ENCODE results near the gene GPC3.
"Not testable (repeated sequence)": the region's sequence is repeated elsewhere in the genome, so short reads cannot be mapped to it uniquely, and the experiment has no call there.

GPC3 gene

DNA sequence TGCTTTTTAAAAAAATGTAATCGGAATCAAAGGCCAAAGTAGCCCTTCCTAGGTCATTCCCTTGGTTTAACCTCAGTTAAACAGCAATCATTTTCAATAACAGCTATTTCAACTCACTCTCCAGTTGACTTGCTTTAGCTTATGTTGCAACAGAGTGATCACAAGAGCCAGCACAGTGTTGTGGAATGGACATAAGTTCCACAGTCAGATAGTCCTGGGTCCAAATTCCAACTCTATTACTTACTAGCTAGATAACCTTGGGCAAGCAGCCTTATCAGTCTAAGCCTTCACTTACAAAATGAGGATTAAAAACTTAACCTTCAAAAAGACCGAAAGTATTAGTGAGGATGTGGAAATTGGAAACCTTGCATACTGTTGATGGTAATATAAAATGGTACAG is 9.2 kb upstream of the GPC3 start:
- Histone ChIP-seq H3K27me3 (ENCODE audit: insufficient read depth, insufficient read length) (no peaks in the 10 kb centered on the region), H3K9me3 (ENCODE audit: insufficient read depth, low read length) (no peaks in the 10 kb centered on the region)
- TF ChIP-seq ZNF274 (IDR thresholded peaks at IDR 0.05; ENCODE audit: low read depth, low read length) (no peak), YY1 (IDR thresholded peaks at IDR 0.05; ENCODE audit: insufficient read depth, insufficient read length) (no peak), SUZ12 (IDR thresholded peaks at IDR 0.05; ENCODE audit: extremely low read depth, insufficient read depth, insufficient read length) (no peak)

GRCh38 chrX:133992882-133993281 is 7.5 kb upstream of the GPC3 start:
- Histone ChIP-seq H3K9ac (ENCODE audit: insufficient read length, low read depth) (no peak overlapping the region), H3K9me3 (ENCODE audit: insufficient read depth, low read length) (no peaks in the 10 kb centered on the region), H3K4me3 (ENCODE audit: insufficient read length, low read depth) (no peak overlapping the region), H3K27me3 (ENCODE audit: insufficient read depth, insufficient read length) (no peaks in the 10 kb centered on the region), H3K36me3 (ENCODE audit: insufficient read depth, insufficient read length, low read length) (no peaks in the 10 kb centered on the region), H3K4me1 (ENCODE audit: insufficient read depth, insufficient read length) (no peaks in the 10 kb centered on the region)
- DNase-seq (ENCODE audit: low read depth, low spot score), result no peak
- TF ChIP-seq ZNF274 (IDR thresholded peaks at IDR 0.05; ENCODE audit: low read depth, low read length) (no peak), YY1 (IDR thresholded peaks at IDR 0.05; ENCODE audit: insufficient read depth, insufficient read length) (no peak), SUZ12 (IDR thresholded peaks at IDR 0.05; ENCODE audit: extremely low read depth, insufficient read depth, insufficient read length) (no peak)

More for the DNA sequence above, 9.2 kb upstream of the GPC3 start:
- Histone ChIP-seq H3K4me3 (ENCODE audit: insufficient read length, low read depth) (no peak overlapping the region), H3K36me3 (ENCODE audit: insufficient read depth, insufficient read length, low read length) (no peaks in the 10 kb centered on the region), H3K4me1 (ENCODE audit: insufficient read depth, insufficient read length) (no peaks in the 10 kb centered on the region), H3K9ac (ENCODE audit: insufficient read length, low read depth) (no peak overlapping the region)
- DNase-seq (ENCODE audit: low read depth, low spot score), result no peak

- no peaks in the 10 kb centered on the region for H3K9me3 ChIP-seq (ENCODE audit: insufficient read depth, low read length)
- H3K36me3 ChIP-seq (ENCODE audit: insufficient read depth, insufficient read length, low read length), result no peaks in the 10 kb centered on the region
- no peak for TF ChIP-seq SUZ12 (IDR thresholded peaks at IDR 0.05; ENCODE audit: extremely low read depth, insufficient read depth, insufficient read length)
- no peak for TF ChIP-seq YY1 (IDR thresholded peaks at IDR 0.05; ENCODE audit: insufficient read depth, insufficient read length)
- no peak for TF ChIP-seq ZNF274 (IDR thresholded peaks at IDR 0.05; ENCODE audit: low read depth, low read length)
- H3K27me3 ChIP-seq (ENCODE audit: insufficient read depth, insufficient read length), result no peaks in the 10 kb centered on the region
- DNase-seq (ENCODE audit: low read depth, low spot score), result no peak
- no peak overlapping the region for H3K4me3 ChIP-seq (ENCODE audit: insufficient read length, low read depth)
- no peak overlapping the region for H3K9ac ChIP-seq (ENCODE audit: insufficient read length, low read depth)
- peaks cover 2% of the 10 kb centered on the region for H3K4me1 ChIP-seq (ENCODE audit: insufficient read depth, insufficient read length)
Measured at GRCh38 chrX:133991814-133992213, 6.4 kb upstream of the GPC3 start.

DNA sequence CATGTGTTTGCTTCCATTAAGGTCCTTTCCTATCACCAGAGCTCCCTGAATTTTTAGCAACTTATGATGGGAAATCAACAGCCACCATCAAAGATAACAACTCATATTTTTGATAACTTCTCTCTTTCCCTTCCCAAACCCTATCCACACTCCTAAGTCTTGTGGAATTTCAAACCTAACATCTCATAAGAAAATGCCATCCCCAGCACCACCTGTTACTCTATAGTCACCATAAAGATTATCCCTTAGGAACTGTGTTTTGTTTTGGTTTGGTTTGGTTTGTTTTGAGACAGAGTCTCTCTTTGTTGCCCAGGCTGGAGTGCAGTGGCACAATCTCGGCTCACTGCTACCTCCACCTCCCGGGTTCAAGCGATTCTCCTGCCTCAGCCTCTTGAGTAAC is 5.7 kb upstream of the GPC3 start:
- H3K4me3 ChIP-seq (ENCODE audit: insufficient read length, low read depth); DNase-seq (ENCODE audit: low read depth, low spot score); H3K4me1 ChIP-seq (ENCODE audit: insufficient read depth, insufficient read length); H3K27me3 ChIP-seq (ENCODE audit: insufficient read depth, insufficient read length); H3K9ac ChIP-seq (ENCODE audit: insufficient read length, low read depth); H3K9me3 ChIP-seq (ENCODE audit: insufficient read depth, low read length); H3K36me3 ChIP-seq (ENCODE audit: insufficient read depth, insufficient read length, low read length): not testable (repeated sequence)

DNA sequence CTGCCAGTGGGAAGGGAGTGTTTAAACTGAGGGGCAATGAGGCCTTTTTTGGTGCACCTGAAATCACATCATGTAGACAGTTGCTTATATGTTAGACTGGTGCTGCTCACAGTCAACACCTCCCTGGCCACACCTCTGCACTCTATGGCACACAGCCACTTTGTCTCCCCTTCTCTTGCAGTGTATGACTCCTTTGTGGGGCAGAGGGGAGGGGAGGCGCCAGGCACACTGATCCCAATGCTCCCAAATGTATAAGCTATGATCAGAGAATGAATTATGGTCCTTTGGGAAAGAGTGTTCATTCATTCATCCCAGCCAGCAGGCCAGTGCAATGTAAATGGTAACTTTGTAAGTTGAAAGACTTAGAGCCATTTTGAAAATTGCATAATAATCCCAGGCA is 4.6 kb upstream of the GPC3 start:
- Histone ChIP-seq H3K27me3 (ENCODE audit: insufficient read depth, insufficient read length) (peaks cover 3% of the 10 kb centered on the region), H3K4me3 (ENCODE audit: insufficient read length, low read depth) (no peak overlapping the region), H3K9ac (ENCODE audit: insufficient read length, low read depth) (no peak overlapping the region), H3K4me1 (ENCODE audit: insufficient read depth, insufficient read length) (peaks cover 2% of the 10 kb centered on the region), H3K36me3 (ENCODE audit: insufficient read depth, insufficient read length, low read length) (no peaks in the 10 kb centered on the region), H3K9me3 (ENCODE audit: insufficient read depth, low read length) (no peaks in the 10 kb centered on the region)
- no peak for DNase-seq (ENCODE audit: low read depth, low spot score)
- TF ChIP-seq ZNF274 (IDR thresholded peaks at IDR 0.05; ENCODE audit: low read depth, low read length) (no peak), SUZ12 (IDR thresholded peaks at IDR 0.05; ENCODE audit: extremely low read depth, insufficient read depth, insufficient read length) (no peak), YY1 (IDR thresholded peaks at IDR 0.05; ENCODE audit: insufficient read depth, insufficient read length) (no peak)

DNA sequence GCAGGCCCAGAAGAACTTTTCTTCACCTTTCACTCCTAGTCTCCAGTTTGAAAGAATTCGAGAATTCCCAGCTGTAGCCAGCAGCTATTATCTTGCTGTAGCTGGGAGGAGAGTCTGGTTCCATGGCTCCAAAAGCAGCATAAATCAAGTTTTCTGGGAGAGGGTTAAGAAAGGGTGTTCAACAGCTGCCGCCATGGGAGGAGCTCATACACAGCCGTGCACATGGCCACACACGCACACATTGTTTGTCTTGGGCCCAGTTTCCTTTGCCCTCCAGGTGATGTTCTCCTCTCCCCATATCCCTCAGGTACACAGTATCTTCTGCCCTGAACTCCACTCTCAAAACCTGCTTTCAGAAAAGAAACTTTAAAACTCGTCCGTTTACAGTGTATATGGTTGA is 4.1 kb upstream of the GPC3 start:
- no peak for DNase-seq (ENCODE audit: low read depth, low spot score)
- peaks cover 2% of the 10 kb centered on the region for H3K4me1 ChIP-seq (ENCODE audit: insufficient read depth, insufficient read length)
- H3K9ac ChIP-seq (ENCODE audit: insufficient read length, low read depth), result no peak overlapping the region
- no peaks in the 10 kb centered on the region for H3K36me3 ChIP-seq (ENCODE audit: insufficient read depth, insufficient read length, low read length)
- peaks cover 8% of the 10 kb centered on the region for H3K27me3 ChIP-seq (ENCODE audit: insufficient read depth, insufficient read length)
- H3K4me3 ChIP-seq (ENCODE audit: insufficient read length, low read depth), result no peak overlapping the region
- no peaks in the 10 kb centered on the region for H3K9me3 ChIP-seq (ENCODE audit: insufficient read depth, low read length)
- TF ChIP-seq ZNF274 (IDR thresholded peaks at IDR 0.05; ENCODE audit: low read depth, low read length) (no peak), YY1 (IDR thresholded peaks at IDR 0.05; ENCODE audit: insufficient read depth, insufficient read length) (no peak), SUZ12 (IDR thresholded peaks at IDR 0.05; ENCODE audit: extremely low read depth, insufficient read depth, insufficient read length) (no peak)

DNA sequence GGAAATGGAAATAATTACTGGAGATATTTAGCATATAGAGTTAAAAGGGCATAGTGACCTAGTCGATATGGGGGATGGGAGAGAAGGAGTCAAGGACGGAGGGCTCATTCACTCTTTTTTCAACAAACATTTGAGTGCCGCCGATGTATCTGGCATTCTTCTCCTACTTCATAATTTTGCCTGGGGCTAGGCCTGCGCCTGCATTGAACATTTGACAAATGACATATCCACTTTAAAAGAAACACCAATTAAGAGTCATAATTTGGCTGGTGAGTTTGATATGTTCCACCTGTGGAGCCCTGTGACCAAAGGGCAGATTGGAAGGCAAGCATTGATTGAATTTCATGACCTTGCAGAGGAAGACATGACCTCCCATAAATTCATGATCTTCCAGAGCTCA is 2.6 kb upstream of the GPC3 start:
- Histone ChIP-seq H3K27me3 (ENCODE audit: insufficient read depth, insufficient read length) (peaks cover 14% of the 10 kb centered on the region), H3K4me1 (ENCODE audit: insufficient read depth, insufficient read length) (peaks cover 2% of the 10 kb centered on the region), H3K9ac (ENCODE audit: insufficient read length, low read depth) (no peak overlapping the region), H3K36me3 (ENCODE audit: insufficient read depth, insufficient read length, low read length) (no peaks in the 10 kb centered on the region), H3K4me3 (ENCODE audit: insufficient read length, low read depth) (no peak overlapping the region), H3K9me3 (ENCODE audit: insufficient read depth, low read length) (no peaks in the 10 kb centered on the region)
- no peak for DNase-seq (ENCODE audit: low read depth, low spot score)
- TF ChIP-seq ZNF274 (IDR thresholded peaks at IDR 0.05; ENCODE audit: low read depth, low read length) (no peak), SUZ12 (IDR thresholded peaks at IDR 0.05; ENCODE audit: extremely low read depth, insufficient read depth, insufficient read length) (no peak), YY1 (IDR thresholded peaks at IDR 0.05; ENCODE audit: insufficient read depth, insufficient read length) (no peak)

- Histone ChIP-seq H3K9me3 (ENCODE audit: insufficient read depth, low read length) (no peaks in the 10 kb centered on the region), H3K4me1 (ENCODE audit: insufficient read depth, insufficient read length) (peaks cover 2% of the 10 kb centered on the region), H3K27me3 (ENCODE audit: insufficient read depth, insufficient read length) (peaks cover 14% of the 10 kb centered on the region), H3K4me3 (ENCODE audit: insufficient read length, low read depth) (no peak overlapping the region), H3K9ac (ENCODE audit: insufficient read length, low read depth) (no peak overlapping the region), H3K36me3 (ENCODE audit: insufficient read depth, insufficient read length, low read length) (no peaks in the 10 kb centered on the region)
- TF ChIP-seq SUZ12 (IDR thresholded peaks at IDR 0.05; ENCODE audit: extremely low read depth, insufficient read depth, insufficient read length) (no peak), ZNF274 (IDR thresholded peaks at IDR 0.05; ENCODE audit: low read depth, low read length) (no peak), YY1 (IDR thresholded peaks at IDR 0.05; ENCODE audit: insufficient read depth, insufficient read length) (no peak)
- no peak for DNase-seq (ENCODE audit: low read depth, low spot score)
Measured at GRCh38 chrX:133987188-133987587, 1.8 kb upstream of the GPC3 start.
